Measurements from ENCODE around the gene PPM1A. TPM values are rescaled to one million over a fixed set of nuclear protein-coding genes. Genes with fewer than 3 reads are reported as not detected.

The PPM1A gene
- polyA plus RNA-seq, 3 donors, result 18.4 to 34.1 (median 21.5) TPM

GRCh38 chr14:60328583-60328982, 79.6 kb downstream of the PPM1A start:
- H3K4me3 ChIP-seq (replicated peaks in 1 of 3; ENCODE audit: low read depth in 2 of 3, low read length in 3 of 3), result no peak overlapping the region
- H3K4me1 ChIP-seq (ENCODE audit: control insufficient read depth in 1 of 2, insufficient read depth in 2 of 2, low read length in 2 of 2), result peaks cover 12 to 24% of the 10 kb centered on the region in 2 donors
- no peak overlapping the region for H2AFZ ChIP-seq (ENCODE audit: insufficient read depth, low read depth, low read length, poor library complexity, severe bottlenecking)
- Mint-ChIP-seq H3K9me3 (peaks cover 0 to 4% (median 2%) of the 10 kb centered on the region in 7 donors), H3K4me1 (peaks cover 27% of the 10 kb centered on the region), H3K36me3 (peaks cover 0 to 2% of the 10 kb centered on the region in 2 donors), H3K27ac (no peak overlapping the region), H3K27me3 (ENCODE audit: low read depth in 3 of 3) (peaks cover 26 to 42% (median 37%) of the 10 kb centered on the region in 3 donors), H3K4me3 (peak overlapping the region in 1 of 2 donors; percentile 76)
- no peak overlapping the region for H3K9ac ChIP-seq (ENCODE audit: insufficient read depth, low read length, poor library complexity, severe bottlenecking)
- H3K4me2 ChIP-seq (replicated peaks; ENCODE audit: extremely low read depth, low read length, poor library complexity, severe bottlenecking), result no peak overlapping the region
- 95% methylated on average over 3 of the region's 6 CpGs for WGBS (ENCODE audit: insufficient coverage)
- H3K79me2 ChIP-seq (ENCODE audit: insufficient read depth, low read length), result no peaks in the 10 kb centered on the region
- intact Hi-C loops (cut with micrococcal nuclease), result no loop called here
- no peak for TF ChIP-seq CTCF (IDR thresholded peaks at IDR 0.05)
- no peaks in the 10 kb centered on the region for H3K9me3 ChIP-seq (replicated peaks in 1 of 2; ENCODE audit: control insufficient read depth in 1 of 2, insufficient read depth in 1 of 2, low read length in 2 of 2)
- H3K36me3 ChIP-seq (replicated peaks in 1 of 2; ENCODE audit: control insufficient read depth in 1 of 2, insufficient read depth in 2 of 2, low read length in 2 of 2), result no peaks in the 10 kb centered on the region
- H3K27me3 ChIP-seq (ENCODE audit: control insufficient read depth in 2 of 2, insufficient read depth in 2 of 2, low read length in 2 of 2), result peaks cover 15 to 29% of the 10 kb centered on the region in 2 donors
- no peak overlapping the region for H3K27ac ChIP-seq (ENCODE audit: low read depth in 1 of 2, low read length in 2 of 2)
- H4K20me1 ChIP-seq (ENCODE audit: insufficient read depth, low read length), result no peaks in the 10 kb centered on the region
- DNase-seq, result no peak

- peaks cover 12 to 24% of the 10 kb centered on the region in 2 donors for H3K4me1 ChIP-seq (ENCODE audit: control insufficient read depth in 1 of 2, insufficient read depth in 2 of 2, low read length in 2 of 2)
- peaks cover 15 to 29% of the 10 kb centered on the region in 2 donors for H3K27me3 ChIP-seq (ENCODE audit: control insufficient read depth in 2 of 2, insufficient read depth in 2 of 2, low read length in 2 of 2)
- Mint-ChIP-seq H3K4me3 (no peak overlapping the region), H3K36me3 (peaks cover 0 to 2% of the 10 kb centered on the region in 2 donors), H3K27me3 (ENCODE audit: low read depth in 3 of 3) (peaks cover 26 to 47% (median 42%) of the 10 kb centered on the region in 3 donors), H3K27ac (no peak overlapping the region), H3K4me1 (peaks cover 27% of the 10 kb centered on the region), H3K9me3 (peaks cover 0 to 4% (median 2%) of the 10 kb centered on the region in 7 donors)
- H3K4me2 ChIP-seq (replicated peaks; ENCODE audit: extremely low read depth, low read length, poor library complexity, severe bottlenecking), result no peak overlapping the region
- TF ChIP-seq CTCF (IDR thresholded peaks at IDR 0.05), result no peak
- WGBS (ENCODE audit: insufficient coverage), result 40% methylated on average over 1 of the region's 2 CpGs
- no peak overlapping the region for H2AFZ ChIP-seq (ENCODE audit: insufficient read depth, low read depth, low read length, poor library complexity, severe bottlenecking)
- H4K20me1 ChIP-seq (ENCODE audit: insufficient read depth, low read length), result no peaks in the 10 kb centered on the region
- no peak overlapping the region for H3K27ac ChIP-seq (ENCODE audit: low read depth in 1 of 2, low read length in 2 of 2)
- H3K79me2 ChIP-seq (ENCODE audit: insufficient read depth, low read length), result no peaks in the 10 kb centered on the region
- intact Hi-C loops (cut with micrococcal nuclease), result no loop called here
- no peak for DNase-seq
- H3K9ac ChIP-seq (ENCODE audit: insufficient read depth, low read length, poor library complexity, severe bottlenecking), result no peak overlapping the region
- H3K4me3 ChIP-seq (replicated peaks in 1 of 3; ENCODE audit: low read depth in 2 of 3, low read length in 3 of 3), result no peak overlapping the region
- H3K36me3 ChIP-seq (replicated peaks in 1 of 2; ENCODE audit: control insufficient read depth in 1 of 2, insufficient read depth in 2 of 2, low read length in 2 of 2), result no peaks in the 10 kb centered on the region
- no peaks in the 10 kb centered on the region for H3K9me3 ChIP-seq (replicated peaks in 1 of 2; ENCODE audit: control insufficient read depth in 1 of 2, insufficient read depth in 1 of 2, low read length in 2 of 2)
Measured at GRCh38 chr14:60329274-60329673, 80.3 kb downstream of the PPM1A start.

All from CD14-positive monocyte (primary cell).